Mesothelial cell of epicardium (in vitro differentiated cells): ENCODE results near the gene TVP23C. TPM values are rescaled to one million over a fixed set of nuclear protein-coding genes. Genes with fewer than 3 reads are reported as not detected.
A peak's percentile ranks its signal among the peaks of the same experiment; 100 is the strongest.

Experiments
- DNase-seq, 2 experiments: peaks; one replicate each; pipeline ENCODE4 v3.0.0; 2021; ENCODE audit warnings: low spot score in 2 of 2; ENCODE audit not compliant: unreplicated experiment in 2 of 2
- H3K27ac Mint-ChIP-seq: 2 replicates; pipeline ENCODE4 v1.8.0; 2021; ENCODE audit warnings: mixed read lengths
- H3K27me3 Mint-ChIP-seq: 2 replicates; pipeline ENCODE4 v1.8.0; 2021; ENCODE audit warnings: low read depth, mixed read lengths
- H3K36me3 Mint-ChIP-seq: 2 replicates; pipeline ENCODE4 v1.8.0; 2021; ENCODE audit warnings: mixed read lengths
- H3K4me1 Mint-ChIP-seq: 2 replicates; pipeline ENCODE4 v1.8.0; 2021; ENCODE audit warnings: mixed read lengths
- H3K4me3 Mint-ChIP-seq: 2 replicates; pipeline ENCODE4 v1.8.0; 2021; ENCODE audit warnings: mild to moderate bottlenecking, moderate library complexity, mixed read lengths
- H3K9me3 Mint-ChIP-seq: 2 replicates; pipeline ENCODE4 v1.8.0; 2021; ENCODE audit warnings: mixed read lengths
- CTCF ChIP-seq: fragments of 200-600 bp; sonication (generic); IDR thresholded peaks from one replicate; pipeline ENCODE4 v1.5.0; 2021; ENCODE audit warnings: antibody characterized with exemption; ENCODE audit not compliant: unreplicated experiment
- total RNA-seq: library from RNA; stranded (reverse); gene quantifications from 3 replicates; pipeline ENCODE4 v1.2.1, GENCODE V29; 2021

TVP23C gene
- total RNA-seq, 1 donor from 2014 or later = 66.4 TPM

DNA sequence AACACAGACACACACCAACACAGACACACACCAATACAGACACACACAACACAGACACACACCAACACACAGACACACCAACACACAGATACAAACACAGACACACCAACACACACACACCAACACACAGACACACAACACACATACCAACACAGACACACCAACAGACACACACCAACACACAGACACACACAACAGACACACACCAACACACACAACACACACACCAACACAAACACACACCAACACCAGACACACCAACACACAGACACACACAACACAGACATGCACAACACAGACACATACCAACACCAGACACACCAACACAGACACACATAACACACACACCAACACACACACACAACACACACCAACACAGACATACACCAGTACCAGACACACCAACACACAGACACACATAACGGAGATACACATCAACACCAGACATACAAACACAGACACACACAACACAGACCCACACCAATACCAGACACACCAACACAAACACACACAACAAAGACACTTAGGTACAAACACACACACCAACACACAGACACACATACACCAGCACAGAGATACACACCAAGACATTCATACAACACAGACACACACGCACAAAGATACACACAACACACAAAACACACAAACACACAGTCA, 98.1 kb downstream of the TVP23C start:
- H3K4me1 Mint-ChIP-seq = peaks cover 19% of the 10 kb centered on the region
- H3K27me3 Mint-ChIP-seq = no peaks in the 10 kb centered on the region
- peaks cover 8% of the 10 kb centered on the region for H3K36me3 Mint-ChIP-seq
- no peak overlapping the region for H3K4me3 Mint-ChIP-seq
- no peak for TF ChIP-seq CTCF
- no peaks in the 10 kb centered on the region for H3K9me3 Mint-ChIP-seq
- no peak for DNase-seq
- H3K27ac Mint-ChIP-seq = no peak overlapping the region

DNA sequence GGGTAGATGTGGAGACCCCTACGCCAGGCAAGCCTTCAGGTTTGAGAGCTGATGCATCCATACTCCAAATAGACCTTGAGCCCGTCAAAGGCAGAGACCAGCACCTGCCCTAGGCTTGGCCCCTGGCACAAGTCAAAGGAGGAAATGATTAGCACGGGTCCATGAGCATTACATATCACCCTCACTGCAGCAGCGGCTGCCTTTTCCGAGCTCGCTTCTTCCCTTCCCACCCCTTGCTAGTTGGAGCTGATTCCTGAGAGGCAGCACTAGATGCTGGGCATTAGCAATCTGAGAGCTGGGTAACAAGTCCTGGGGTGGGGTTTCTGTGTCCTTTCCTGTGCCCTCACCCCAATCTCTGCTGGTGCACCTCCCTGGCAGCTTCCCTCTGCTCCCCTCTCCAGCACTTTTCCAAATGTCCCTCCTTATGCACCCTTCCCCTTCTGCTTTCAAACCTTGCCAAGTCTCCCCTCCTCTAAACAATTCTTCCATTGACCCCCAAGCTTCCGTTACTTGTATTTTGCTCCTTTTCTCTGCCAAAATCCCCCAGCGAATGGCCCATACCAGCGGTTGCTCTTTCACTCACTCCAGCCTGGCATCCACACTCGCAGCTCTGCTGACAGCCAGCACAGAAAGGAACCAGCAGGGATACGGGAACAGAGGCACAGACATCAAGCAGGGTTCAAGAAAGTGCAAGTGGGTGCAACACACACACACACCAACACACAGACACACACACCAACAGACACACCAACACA, 98.9 kb downstream of the TVP23C start:
- no peak for DNase-seq
- Mint-ChIP-seq H3K4me3 (no peak overlapping the region), H3K27ac (no peak overlapping the region), H3K27me3 (no peaks in the 10 kb centered on the region), H3K4me1 (peaks cover 19% of the 10 kb centered on the region), H3K36me3 (peaks cover 14% of the 10 kb centered on the region), H3K9me3 (no peaks in the 10 kb centered on the region)
- TF ChIP-seq CTCF = no peak

DNA sequence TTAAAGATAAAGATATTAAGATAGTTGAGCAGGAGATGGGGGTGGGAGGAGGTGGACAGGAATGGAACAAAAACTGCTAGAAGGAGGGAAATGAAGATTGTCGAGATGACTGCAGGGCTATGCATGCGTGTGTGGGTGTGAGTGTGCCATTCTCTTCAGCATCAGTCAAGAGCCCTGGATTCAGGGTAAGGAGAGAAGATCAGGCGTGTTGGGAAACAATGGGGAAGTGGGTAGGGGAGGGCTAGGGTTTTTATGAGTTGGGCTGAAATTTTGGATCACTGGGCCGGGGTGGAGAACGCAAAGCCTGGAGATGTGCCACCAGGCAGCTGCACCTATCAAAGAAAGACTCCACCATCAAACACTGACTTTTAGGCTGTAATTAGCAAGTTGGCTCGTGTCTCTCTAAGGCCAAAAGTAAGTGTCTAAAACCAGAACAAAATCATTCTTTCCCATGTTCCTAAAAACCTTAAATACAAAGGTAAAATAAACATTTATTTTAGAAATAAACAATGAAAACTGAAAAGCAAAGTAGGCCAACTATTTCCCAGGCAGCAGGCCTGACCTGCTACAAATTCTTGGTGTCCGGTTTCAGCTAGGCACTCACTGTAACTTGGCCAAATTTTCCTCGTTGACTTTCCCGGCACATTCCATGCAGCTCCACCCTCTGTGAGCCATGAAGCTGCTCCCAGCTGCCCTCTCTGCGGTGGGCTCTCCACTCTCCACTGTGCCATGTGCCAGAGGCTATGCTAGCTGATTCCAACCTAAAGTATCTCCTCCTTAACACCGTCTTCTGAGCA, 100.1 kb downstream of the TVP23C start:
- Mint-ChIP-seq H3K4me1 (peaks cover 15% of the 10 kb centered on the region), H3K9me3 (no peaks in the 10 kb centered on the region), H3K4me3 (no peak overlapping the region), H3K27me3 (no peaks in the 10 kb centered on the region), H3K27ac (peak overlapping the region; percentile 77), H3K36me3 (peaks cover 14% of the 10 kb centered on the region)
- DNase-seq = no peak
- TF ChIP-seq CTCF = no peak

DNA sequence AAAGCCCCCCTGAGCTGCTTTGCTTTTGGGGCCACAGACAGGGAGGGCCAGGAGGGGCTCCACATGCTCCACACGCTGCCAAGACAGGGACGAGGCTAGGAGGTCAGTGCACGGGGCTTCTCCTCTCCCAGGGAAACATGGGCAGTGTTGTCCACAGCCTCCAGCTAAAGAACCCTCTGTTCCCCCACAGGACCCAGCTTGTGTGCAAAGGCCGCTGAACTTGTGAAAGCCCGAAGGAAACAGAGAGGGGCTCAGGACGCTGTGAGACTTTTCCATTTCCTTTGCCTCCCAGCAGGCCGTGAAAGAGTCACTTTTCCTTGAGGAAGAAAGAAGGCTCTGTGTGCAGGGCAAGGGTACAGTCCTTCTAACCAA, 105.6 kb downstream of the TVP23C start:
- no peaks in the 10 kb centered on the region for H3K27me3 Mint-ChIP-seq
- H3K36me3 Mint-ChIP-seq = peaks cover 39% of the 10 kb centered on the region
- peaks cover 10% of the 10 kb centered on the region for H3K9me3 Mint-ChIP-seq
- H3K27ac Mint-ChIP-seq = peak overlapping the region; percentile 85
- peaks cover 21% of the 10 kb centered on the region for H3K4me1 Mint-ChIP-seq
- no peak for DNase-seq
- no peak overlapping the region for H3K4me3 Mint-ChIP-seq
- TF ChIP-seq CTCF = no peak

- Mint-ChIP-seq H3K4me3 (no peak overlapping the region), H3K27me3 (no peaks in the 10 kb centered on the region), H3K9me3 (peaks cover 10% of the 10 kb centered on the region), H3K4me1 (peaks cover 17% of the 10 kb centered on the region), H3K36me3 (peaks cover 39% of the 10 kb centered on the region), H3K27ac (peak overlapping the region; percentile 85)
- no peak for TF ChIP-seq CTCF
- no peak for DNase-seq
Observed at GRCh38 chr17:15456972-15457722, 106.1 kb downstream of the TVP23C start.
